Stimulated activated naive CD4-positive, alpha-beta T cell (primary cell): ENCODE results near the gene TAS2R14.

Source experiments
- DNase-seq, 6 experiments: peaks; one replicate each; lab custom pipeline; 2025; lab: John Stamatoyannopoulos, UW

Gene TAS2R14, protein sequence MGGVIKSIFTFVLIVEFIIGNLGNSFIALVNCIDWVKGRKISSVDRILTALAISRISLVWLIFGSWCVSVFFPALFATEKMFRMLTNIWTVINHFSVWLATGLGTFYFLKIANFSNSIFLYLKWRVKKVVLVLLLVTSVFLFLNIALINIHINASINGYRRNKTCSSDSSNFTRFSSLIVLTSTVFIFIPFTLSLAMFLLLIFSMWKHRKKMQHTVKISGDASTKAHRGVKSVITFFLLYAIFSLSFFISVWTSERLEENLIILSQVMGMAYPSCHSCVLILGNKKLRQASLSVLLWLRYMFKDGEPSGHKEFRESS

DNA sequence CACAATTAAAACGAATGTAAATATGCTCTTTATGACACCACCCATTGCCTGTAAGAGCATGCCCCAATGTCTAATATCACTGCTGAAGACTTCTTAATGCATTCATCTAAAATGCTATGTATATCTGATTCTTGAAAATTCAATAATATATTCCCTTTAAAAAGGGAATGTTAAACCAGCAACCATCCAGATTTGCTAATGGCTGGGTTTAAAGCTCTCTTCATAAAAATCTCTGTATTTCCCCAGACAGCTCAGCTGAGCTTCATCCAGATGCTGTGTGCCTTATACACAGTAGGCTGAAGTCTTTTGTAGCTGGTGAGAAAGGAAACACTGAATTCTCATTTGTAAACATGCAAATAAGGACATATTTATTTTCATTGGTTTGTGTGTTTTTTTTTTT is at the start of gene TAS2R14:
Gene TAS2R14, minus strand, starts transcription at position 101 of the 400 bp plus-strand sequence. Its CDS starts 56 bp downstream, at position 45.
- DNase-seq: no peak

DNA sequence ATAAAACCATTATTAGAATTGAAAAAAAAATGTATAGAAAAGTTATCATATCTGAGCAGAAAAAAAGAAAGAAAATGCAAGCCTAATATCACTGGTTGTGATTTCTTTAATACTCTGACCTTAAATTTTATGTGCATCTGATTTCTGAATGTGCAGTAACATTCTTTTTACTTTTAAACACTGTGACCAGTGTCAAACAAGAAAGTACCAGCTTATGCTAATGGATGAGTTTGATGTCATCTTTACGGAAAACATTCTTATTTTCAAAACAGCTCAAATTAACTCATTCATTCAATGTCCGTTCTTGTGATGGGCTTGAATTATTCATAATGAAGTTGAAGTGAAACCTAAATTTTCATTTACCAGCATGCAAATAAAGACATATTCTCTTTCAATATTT is 47.7 kb upstream of the TAS2R14 start, which contains the start of gene TAS2R50:
Gene TAS2R50, minus strand, starts transcription at position 101 of the 400 bp plus-strand sequence. Its CDS starts 52 bp downstream, at position 49.
- DNase-seq: no peak

DNA sequence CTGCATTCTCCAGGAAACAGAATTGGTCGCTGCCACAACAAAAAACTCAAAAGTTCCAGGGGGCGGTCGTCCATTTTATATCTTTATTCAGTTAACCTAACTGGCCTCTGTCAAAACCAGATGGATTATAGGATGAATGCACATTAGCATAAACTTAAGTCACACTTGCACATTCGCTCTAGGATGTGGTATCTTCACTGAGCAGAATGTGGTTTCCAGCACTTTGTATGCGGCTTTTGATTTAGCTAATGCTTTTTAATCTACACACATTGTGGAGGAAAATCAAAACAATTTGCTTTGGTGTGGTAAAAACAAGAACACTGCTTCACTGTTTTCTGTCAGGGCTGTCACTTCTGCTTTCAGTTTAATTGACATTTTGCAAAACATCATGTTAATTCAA is 43.2 kb upstream of the TAS2R14 start:
- peak; percentile 3 to 90 (median 52) for DNase-seq

DNA sequence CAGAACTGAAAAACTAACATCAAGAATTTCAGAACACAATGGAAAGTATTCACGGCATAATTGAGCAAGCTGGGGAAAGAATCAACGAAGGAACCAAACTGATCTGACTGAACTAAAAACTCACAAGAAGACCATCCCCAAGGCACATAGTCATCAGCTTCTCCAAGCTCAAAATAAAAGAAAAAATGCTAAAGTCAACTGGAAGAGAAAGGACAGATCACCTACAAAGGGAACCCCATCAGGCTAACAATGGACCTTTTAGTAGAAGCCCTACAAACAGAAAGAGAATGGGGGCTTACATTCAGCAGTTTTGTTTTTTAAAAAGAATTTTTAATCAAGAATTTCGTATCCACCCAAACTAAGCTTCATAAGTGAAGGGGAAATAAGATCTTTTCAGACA is 35.9 kb upstream of the TAS2R14 start:
- no peak for DNase-seq

GRCh38 chr12:10968765-10969456 is 29.8 kb upstream of the TAS2R14 start:
- no peak for DNase-seq

DNA sequence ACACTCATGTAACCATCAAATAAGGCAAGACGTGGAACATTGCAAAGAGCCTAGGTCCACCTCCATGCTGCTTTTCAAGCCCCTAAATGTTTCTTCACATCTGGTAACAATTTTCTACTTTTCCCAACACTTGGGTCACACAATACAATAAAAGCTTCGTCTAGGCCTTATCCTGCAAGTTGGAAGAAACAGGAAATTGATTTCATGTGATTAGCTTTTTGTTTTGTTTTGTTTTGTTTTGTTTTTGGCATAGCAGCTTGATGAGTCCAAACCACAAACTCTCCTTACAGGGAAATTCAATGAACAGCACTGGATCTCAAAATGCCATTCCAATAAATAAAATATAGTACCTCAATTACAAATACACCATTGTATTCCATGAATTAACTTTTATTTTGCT is 28.3 kb upstream of the TAS2R14 start:
- no peak for DNase-seq

DNA sequence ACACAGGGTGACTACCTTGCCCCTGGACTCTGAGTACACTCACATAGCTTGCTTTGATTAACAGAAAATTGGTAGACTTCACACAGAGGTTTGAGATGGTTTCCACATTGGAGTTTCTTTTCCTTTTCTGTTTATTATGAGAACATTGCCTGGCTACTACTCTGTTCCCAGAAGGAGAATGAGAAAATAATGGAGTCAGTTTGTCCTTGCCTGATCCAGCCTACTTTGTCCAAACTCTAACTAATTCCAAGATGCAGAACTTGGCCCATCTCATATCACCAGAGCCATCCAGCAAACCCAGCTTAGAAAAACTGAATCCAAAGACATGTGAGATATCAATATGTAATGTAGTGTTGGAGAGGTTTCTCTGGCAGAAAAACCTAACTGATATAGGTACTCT is 27.3 kb upstream of the TAS2R14 start:
- DNase-seq: no peak

DNA sequence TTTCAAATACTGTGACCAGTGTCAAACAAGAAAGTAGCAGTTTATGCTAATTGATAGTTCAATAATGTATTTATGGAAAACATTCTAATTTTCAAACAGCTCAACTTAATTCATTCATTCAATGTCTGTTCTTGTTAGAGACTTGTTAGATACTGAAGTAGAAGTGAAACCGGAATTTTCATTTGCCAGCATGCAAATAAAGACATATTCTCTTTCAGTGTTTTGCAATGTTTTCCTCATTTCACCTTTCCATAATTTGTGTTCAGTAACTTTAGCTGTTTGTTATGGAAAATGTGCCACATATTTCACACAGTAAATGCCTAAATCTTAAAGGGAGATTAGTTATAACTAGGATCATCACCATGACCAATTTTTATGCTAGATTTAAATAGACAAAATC is 26.4 kb upstream of the TAS2R14 start:
- DNase-seq: no peak

DNA sequence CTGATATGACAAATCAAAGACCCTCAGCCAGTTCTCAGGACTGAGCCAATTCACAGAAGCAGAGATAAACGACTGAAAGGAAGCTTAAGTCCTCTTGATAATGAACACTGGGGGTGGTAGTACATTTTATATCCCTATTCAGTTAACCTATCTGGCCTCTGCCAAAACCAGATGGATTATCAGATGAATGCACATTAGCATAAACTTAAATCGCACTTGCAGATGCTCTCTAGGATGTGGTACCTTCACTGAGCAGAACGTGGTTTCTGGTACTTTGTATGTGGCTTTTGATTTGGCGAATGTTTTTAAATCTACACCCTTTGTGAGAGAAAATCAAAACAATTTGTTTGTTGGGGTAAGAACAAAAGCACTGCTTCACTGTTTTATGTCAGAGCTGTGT is 21.1 kb upstream of the TAS2R14 start:
- peak in 3 of 6 experiments; percentile 46 to 71 (median 55) for DNase-seq

DNA sequence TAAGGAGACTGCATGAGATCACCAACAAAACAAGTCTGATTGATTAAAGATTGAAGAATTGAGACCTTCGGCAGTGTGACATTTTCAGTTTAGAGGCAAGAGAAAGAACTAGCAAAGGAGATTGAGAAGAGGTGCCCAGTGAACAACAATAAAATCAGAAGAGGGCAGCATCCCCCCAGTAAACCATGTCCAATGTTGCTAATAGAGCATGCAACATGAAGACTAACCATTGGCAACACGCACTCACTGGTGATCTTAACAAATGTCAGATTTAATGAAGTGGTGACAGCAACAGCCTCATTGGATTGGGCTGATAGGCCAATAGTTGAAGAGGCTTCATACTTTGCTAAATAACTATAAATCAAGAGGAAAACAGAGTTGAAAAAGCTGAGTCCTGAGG is 20.7 kb upstream of the TAS2R14 start:
- no peak for DNase-seq

- no peak for DNase-seq
Observed at GRCh38 chr12:10957741-10958140, 18.7 kb upstream of the TAS2R14 start.

- no peak for DNase-seq
Observed at GRCh38 chr12:10956085-10956484, 17.0 kb upstream of the TAS2R14 start.

GRCh38 chr12:10952645-10953044 is 13.6 kb upstream of the TAS2R14 start:
- no peak for DNase-seq

- no peak for DNase-seq
Observed at GRCh38 chr12:10943167-10943566, 4.1 kb upstream of the TAS2R14 start.

- peak in 1 of 6 experiments; percentile 1 for DNase-seq
Observed at GRCh38 chr12:10941916-10942607, 3.0 kb upstream of the TAS2R14 start.

GRCh38 chr12:10941369-10941768 is 2.3 kb upstream of the TAS2R14 start:
- no peak for DNase-seq

DNA sequence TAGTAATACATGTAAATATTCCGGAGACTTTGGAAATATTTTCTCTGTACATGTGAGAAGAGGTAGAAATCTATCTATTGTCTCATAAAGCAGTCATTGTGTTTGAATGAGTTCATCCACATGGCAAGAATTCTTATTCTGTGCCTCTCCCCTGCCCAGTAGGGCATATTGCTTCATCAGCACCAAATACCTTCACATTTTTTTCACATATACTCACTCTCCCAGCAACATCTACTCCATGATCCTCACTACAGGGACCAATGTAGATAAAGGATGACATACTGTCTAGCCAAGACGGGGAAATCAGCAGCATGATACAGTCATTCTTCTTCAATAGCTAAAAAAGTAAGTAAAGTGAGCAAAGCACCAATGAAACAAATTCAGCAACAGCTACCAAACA is 1.3 kb upstream of the TAS2R14 start:
- no peak for DNase-seq

- DNase-seq: no peak
Observed at GRCh38 chr12:10936506-10936905, 2.6 kb downstream of the TAS2R14 start.

DNA sequence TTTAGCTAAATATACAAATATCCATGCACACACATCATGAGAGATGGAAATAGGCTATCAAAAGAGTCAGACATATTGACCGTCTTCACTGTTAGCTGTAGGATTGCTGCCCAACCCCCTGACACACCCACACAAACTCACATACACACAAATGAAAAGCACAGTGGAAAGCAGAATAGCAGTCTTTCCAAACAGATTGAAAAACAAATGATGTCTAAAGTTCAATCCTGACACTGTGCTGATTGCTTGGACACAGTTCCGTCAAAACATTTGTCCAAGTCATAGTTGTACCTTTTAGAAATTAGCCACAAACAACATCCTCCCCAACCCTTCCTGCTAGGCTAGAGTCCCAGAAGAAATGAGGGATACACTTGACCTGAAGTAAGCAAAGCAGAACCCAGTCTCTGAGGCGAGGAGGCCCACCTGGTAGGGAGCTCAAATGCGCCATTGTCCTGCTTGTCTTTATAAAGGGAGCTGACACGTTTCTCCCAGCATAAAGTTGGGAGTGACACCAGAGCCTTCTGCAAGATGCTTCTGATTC is 10.2 kb downstream of the TAS2R14 start, which contains the start of gene PRH2:
Gene PRH2, plus strand, starts transcription at position 491 of the 541 bp plus-strand sequence. Its CDS starts 38 bp downstream, at position 529.
- no peak for DNase-seq

DNA sequence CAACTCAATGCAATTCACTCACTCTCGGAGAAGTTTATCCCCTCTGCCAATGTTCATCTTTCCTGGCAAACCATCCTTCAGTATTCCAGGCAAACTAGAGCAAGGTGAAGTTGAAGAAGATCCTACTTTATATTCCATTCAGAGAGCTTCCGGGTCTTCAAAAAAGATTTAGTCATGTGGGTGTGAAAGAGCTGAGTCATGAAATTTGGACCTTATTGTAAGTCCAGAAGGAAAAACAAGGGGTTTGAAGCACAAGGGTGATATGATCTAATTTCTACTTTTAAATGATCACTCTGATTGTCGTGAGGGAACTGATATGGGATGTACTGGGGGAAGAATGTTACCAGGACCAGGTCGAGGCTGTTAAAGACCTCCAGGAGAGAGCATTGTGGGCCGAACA is 12.8 kb downstream of the TAS2R14 start:
- DNase-seq: no peak

DNA sequence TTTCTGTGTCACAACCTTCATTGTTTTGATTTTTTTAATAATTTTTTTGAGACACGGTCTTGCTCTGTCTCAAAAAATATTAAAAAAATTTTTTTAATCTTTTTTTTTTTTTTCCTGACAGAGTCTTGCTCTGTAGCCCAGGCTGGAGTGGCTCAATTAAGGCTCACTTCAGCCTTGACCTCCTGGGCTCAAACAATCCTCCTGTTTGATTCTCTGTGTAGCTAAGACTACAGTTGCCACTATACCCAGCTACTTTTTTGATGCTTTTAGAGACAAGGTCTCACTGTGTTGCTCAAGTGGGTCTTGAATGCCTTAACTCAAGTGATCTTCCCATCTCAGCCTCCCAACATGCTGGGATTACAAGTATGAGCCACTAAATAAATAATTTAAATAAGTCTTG is 19.3 kb downstream of the TAS2R14 start:
- no peak for DNase-seq

- no peak for DNase-seq
Observed at GRCh38 chr12:10910380-10910779, 28.7 kb downstream of the TAS2R14 start.
